ENCODE data around the gene TRIM42. TPM values are rescaled to one million over a fixed set of nuclear protein-coding genes. Genes with fewer than 3 reads are reported as not detected.

TRIM42 gene
- total RNA-seq, 1 donor from 2014 or later, result not detected

DNA sequence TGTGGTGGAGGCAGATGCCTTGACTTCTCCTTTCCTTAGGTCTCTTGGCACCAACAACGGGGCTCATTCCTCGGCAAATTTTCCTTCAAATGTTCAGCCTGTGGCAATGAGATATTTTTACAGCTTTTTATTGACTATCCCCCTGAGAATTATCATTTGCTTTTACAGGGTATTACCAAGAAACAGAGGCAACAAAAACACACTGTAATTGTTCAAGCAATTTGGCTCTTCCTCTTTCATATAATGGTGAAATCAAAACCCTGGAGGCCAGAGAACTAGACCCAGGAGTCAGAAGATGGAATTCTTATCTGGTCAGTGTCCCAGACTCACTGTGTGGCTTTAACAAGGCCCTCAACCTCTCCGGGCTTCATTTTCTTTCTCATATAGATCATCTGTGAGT, 40.1 kb downstream of the TRIM42 start:
- no peaks in the 10 kb centered on the region for H3K9me3 ChIP-seq
- DNase-seq (ENCODE audit: low spot score in 2 of 2), result no peak
- H3K27ac ChIP-seq, result no peak overlapping the region
- H3K4me3 ChIP-seq, result no peak overlapping the region
- H3K36me3 ChIP-seq, result no peaks in the 10 kb centered on the region
- H3K27me3 ChIP-seq, result no peaks in the 10 kb centered on the region
- TF ChIP-seq, protein P1, sequence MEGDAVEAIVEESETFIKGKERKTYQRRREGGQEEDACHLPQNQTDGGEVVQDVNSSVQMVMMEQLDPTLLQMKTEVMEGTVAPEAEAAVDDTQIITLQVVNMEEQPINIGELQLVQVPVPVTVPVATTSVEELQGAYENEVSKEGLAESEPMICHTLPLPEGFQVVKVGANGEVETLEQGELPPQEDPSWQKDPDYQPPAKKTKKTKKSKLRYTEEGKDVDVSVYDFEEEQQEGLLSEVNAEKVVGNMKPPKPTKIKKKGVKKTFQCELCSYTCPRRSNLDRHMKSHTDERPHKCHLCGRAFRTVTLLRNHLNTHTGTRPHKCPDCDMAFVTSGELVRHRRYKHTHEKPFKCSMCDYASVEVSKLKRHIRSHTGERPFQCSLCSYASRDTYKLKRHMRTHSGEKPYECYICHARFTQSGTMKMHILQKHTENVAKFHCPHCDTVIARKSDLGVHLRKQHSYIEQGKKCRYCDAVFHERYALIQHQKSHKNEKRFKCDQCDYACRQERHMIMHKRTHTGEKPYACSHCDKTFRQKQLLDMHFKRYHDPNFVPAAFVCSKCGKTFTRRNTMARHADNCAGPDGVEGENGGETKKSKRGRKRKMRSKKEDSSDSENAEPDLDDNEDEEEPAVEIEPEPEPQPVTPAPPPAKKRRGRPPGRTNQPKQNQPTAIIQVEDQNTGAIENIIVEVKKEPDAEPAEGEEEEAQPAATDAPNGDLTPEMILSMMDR (IDR thresholded peaks at IDR 0.05), result no peak
- intact Hi-C loops (cut with DNase I), result no loop called here
- H3K4me1 ChIP-seq, result no peaks in the 10 kb centered on the region

DNA sequence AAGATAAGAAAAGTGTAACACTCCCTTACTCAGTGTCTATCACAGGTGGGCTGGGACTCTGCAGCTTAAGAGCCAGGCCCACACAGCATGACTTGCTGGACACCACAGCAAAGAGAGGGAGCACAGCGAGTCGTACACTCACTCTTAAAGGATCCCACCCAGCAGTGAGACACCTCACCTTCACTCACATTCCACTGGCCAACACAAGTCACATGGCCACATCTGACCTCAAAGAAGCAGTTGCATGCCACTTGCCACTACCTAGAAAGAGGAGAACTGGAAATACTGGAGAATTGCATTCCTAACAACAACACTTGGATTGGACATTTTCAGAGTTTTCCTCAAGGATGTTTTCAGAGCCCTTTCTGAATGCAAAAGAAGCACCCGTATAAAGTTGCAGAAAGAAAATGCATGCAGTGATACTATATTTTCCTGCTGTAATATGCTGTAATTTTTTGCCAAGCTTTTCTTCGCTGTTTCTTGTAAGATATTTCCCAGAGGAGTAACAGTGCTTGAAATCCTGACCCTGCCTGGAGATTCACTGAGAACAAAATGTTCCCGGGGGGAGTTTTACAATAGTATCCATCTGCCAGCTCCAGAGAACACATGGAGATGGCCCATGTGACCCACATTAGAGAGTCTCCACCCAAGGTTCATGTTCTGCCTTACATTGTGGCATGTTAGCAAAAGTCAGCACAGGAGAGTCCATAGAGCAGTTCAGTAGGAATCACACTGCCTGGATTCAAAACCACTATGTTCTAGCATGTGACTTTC, 42.2 kb downstream of the TRIM42 start:
- Histone ChIP-seq H3K4me1 (no peaks in the 10 kb centered on the region), H3K9me3 (no peaks in the 10 kb centered on the region), H3K4me3 (no peak overlapping the region), H3K36me3 (no peaks in the 10 kb centered on the region), H3K27me3 (no peaks in the 10 kb centered on the region), H3K27ac (no peak overlapping the region)
- intact Hi-C loops (cut with DNase I), result no loop called here
- TF ChIP-seq, protein P1 (IDR thresholded peaks at IDR 0.05), result no peak
- DNase-seq (ENCODE audit: low spot score in 2 of 2), result peak in 1 of 2 donors; percentile 63

DNA sequence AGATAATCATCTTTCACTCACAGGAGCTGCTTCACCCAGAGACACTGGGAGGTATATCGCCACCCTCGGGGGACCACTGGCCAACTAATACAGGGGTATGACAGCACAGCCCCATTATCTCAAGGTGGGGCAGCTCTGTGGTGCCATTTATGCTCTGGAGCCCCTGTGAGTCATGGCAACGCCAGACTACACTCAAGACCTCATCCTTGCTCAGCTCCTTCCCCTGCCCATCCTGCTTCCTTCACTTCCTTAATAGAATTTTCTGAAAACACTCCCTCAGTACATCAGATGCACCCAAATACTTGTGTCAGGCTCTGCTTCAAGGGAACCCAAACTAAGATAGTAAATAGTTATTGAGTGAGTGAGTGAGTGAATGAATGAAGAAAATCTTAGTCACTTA, 45.7 kb downstream of the TRIM42 start:
- no peak overlapping the region for H3K4me3 ChIP-seq
- TF ChIP-seq, protein P1 (IDR thresholded peaks at IDR 0.05), result no peak

DNA sequence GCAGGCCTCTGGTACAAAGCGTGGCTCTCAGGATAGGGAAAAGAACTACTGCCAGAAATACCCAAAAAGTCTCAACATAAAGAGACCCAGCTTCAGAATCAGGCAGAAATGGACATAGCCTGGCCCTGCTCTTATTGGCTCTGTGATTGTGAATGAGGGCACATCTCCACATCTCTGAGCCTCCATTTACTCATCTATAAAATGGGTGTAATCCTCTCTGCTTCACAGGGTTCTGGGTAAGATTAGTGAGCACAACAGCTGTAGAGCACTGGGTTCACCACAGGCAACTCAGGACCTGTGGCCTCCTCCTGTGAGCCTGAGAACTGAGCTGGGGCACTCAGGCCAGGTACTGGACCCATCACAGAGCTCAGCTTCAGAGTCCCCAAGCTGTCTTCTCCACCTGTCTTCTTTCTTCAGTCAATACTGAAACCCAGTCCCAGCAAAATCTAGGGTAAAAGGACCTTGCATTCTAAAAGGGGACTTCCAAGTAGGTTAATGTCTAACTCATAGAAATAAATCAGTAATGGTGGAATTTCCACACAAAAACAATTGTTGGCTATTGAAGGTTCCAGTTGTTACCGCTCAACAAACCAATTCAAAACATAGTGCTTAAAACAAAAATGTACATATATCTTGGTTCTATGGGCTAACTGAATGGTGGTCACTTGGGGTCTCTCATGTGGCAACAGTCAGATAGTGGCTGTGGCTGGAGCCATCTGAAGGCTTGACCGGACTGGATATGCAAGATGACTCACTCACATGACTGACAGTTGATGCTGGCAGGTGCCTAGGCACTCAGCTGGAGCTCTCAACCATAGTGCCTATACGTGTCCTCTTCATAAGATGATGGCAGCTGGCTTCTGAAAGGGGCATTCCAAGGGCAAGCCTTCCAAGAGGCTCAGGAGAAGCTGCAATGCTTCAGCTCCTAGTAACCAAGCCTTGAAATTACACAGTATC, 47.3 kb downstream of the TRIM42 start:
- TF ChIP-seq, protein P1 (IDR thresholded peaks at IDR 0.05), result no peak
- intact Hi-C loops (cut with DNase I), result no loop called here
- Histone ChIP-seq H3K4me1 (no peaks in the 10 kb centered on the region), H3K9me3 (no peaks in the 10 kb centered on the region), H3K36me3 (no peaks in the 10 kb centered on the region), H3K27ac (no peak overlapping the region), H3K4me3 (no peak overlapping the region), H3K27me3 (no peaks in the 10 kb centered on the region)
- no peak for DNase-seq (ENCODE audit: low spot score in 2 of 2)

More for the DNA sequence above, 45.7 kb downstream of the TRIM42 start:
- no peaks in the 10 kb centered on the region for H3K9me3 ChIP-seq
- no peaks in the 10 kb centered on the region for H3K4me1 ChIP-seq
- no peaks in the 10 kb centered on the region for H3K27me3 ChIP-seq
- no peaks in the 10 kb centered on the region for H3K36me3 ChIP-seq
- intact Hi-C loops (cut with DNase I), result no loop called here
- no peak overlapping the region for H3K27ac ChIP-seq
- DNase-seq (ENCODE audit: low spot score in 2 of 2), result no peak

DNA sequence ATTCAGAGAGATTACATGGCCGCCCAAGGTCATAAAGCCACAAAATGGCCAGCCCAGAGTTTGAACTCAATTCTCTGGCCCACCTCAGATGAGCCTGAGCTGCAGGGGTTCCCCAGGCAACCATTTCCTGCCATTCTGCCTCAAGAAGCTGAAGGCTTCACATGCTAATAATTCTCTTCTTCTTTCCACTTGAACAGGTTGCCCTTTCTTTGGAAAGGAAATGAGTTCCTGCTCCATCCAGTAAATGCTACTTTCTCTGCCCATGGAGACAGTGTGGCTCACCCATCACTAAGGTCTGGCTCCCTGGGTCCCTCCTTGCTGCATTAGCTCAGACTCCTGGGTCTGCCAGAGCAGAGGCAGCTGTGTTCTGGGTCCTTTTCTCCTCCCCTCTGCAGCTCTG, 48.2 kb downstream of the TRIM42 start:
- Histone ChIP-seq H3K36me3 (no peaks in the 10 kb centered on the region), H3K9me3 (no peaks in the 10 kb centered on the region), H3K4me3 (no peak overlapping the region)

More for the DNA sequence above, 48.2 kb downstream of the TRIM42 start:
- no peak overlapping the region for H3K27ac ChIP-seq
- no peak for DNase-seq (ENCODE audit: low spot score in 2 of 2)
- TF ChIP-seq, protein P1 (IDR thresholded peaks at IDR 0.05), result no peak
- H3K27me3 ChIP-seq, result no peaks in the 10 kb centered on the region
- intact Hi-C loops (cut with DNase I), result no loop called here
- H3K4me1 ChIP-seq, result no peaks in the 10 kb centered on the region
